Liver (tissue), 9 donors: ENCODE measurements around the gene SCAF11. TPM values are rescaled to one million over a fixed set of nuclear protein-coding genes. Genes with fewer than 3 reads are reported as not detected.

ENCODE experiments used
- DNase-seq: peaks from one replicate; pipeline ENCODE4 v3.0.0-alpha.2; 2017; ENCODE audit warnings: low spot score
- H3K27ac ChIP-seq, 2 donors: one replicate each; pipeline ENCODE4 v1.7.0; 2013; ENCODE audit warnings: inconsistent platforms in 2 of 2, low read length in 2 of 2, control low read depth in 1 of 2, low read depth in 1 of 2, mild to moderate bottlenecking in 1 of 2
- H3K27me3 ChIP-seq, 4 donors: one replicate each; pipeline versions ENCODE4 v1.6.1 to v1.7.0; 2013; ENCODE audit warnings: low read length in 3 of 4, inconsistent platforms in 1 of 4, mild to moderate bottlenecking in 1 of 4, moderate library complexity in 1 of 4; ENCODE audit not compliant: control insufficient read depth in 4 of 4, insufficient read depth in 4 of 4
- H3K36me3 ChIP-seq, 4 donors: one replicate each; pipeline versions ENCODE4 v1.6.1 to v1.7.0; 2013; ENCODE audit warnings: low read length in 3 of 4, mild to moderate bottlenecking in 3 of 4, low read depth in 1 of 4, moderate library complexity in 1 of 4; ENCODE audit not compliant: control insufficient read depth in 4 of 4, insufficient read depth in 3 of 4
- H3K4me1 ChIP-seq, 4 donors: one replicate each; pipeline versions ENCODE4 v1.6.1 to v1.7.0; 2013; ENCODE audit warnings: low read length in 3 of 4, mild to moderate bottlenecking in 3 of 4, moderate library complexity in 1 of 4; ENCODE audit not compliant: control insufficient read depth in 4 of 4, insufficient read depth in 4 of 4
- H3K4me3 ChIP-seq, 3 donors: one replicate each; pipeline versions ENCODE4 v1.6.1 to v1.7.0; 2013; ENCODE audit warnings: low read length in 3 of 3, control low read depth in 1 of 3, low read depth in 1 of 3, mild to moderate bottlenecking in 1 of 3
- H3K9ac ChIP-seq, 2 donors: one replicate each; pipeline ENCODE4 v1.7.0; 2013; ENCODE audit warnings: low read length in 2 of 2, mild to moderate bottlenecking in 2 of 2, moderate library complexity in 2 of 2, control low read depth in 1 of 2, low read depth in 1 of 2
- H3K9me3 ChIP-seq, 4 donors: one replicate each; pipeline versions ENCODE4 v1.6.1 to v1.7.0; 2013; ENCODE audit warnings: low read length in 3 of 4; ENCODE audit not compliant: control insufficient read depth in 4 of 4
- CTCF ChIP-seq: fragments of 150-350 bp; IDR thresholded peaks from 2 replicates; pipeline ENCODE4 v1.5.1; 2017; ENCODE audit warnings: improper control_type of control experiment, low read depth, low read length; ENCODE audit not compliant: missing input control
- EGR1 ChIP-seq, 2 donors: IDR thresholded peaks; 2 replicates each; pipeline ENCODE4 v1.6.1; 2016 to 2018; ENCODE audit warnings: antibody characterized with exemption in 2 of 2, low read depth in 2 of 2
- FOXA1 ChIP-seq: IDR thresholded peaks from 2 replicates; pipeline ENCODE4 v1.6.1; 2016; ENCODE audit warnings: antibody characterized with exemption
- FOXA2 ChIP-seq: IDR thresholded peaks from 2 replicates; pipeline ENCODE4 v1.6.1; 2016; ENCODE audit warnings: antibody characterized with exemption
- GABPA ChIP-seq, 2 donors: IDR thresholded peaks in 1 of 2; conservative IDR thresholded peaks in 1 of 2; 2 replicates each; pipeline ENCODE4 v1.6.1; 2016; ENCODE audit warnings: antibody characterized with exemption in 2 of 2, mild to moderate bottlenecking in 1 of 2, moderate library complexity in 1 of 2
- HNF4A ChIP-seq, 2 donors: conservative IDR thresholded peaks; 2 replicates each; pipeline ENCODE4 v1.6.1; 2016; ENCODE audit warnings: antibody characterized with exemption in 2 of 2, mild to moderate bottlenecking in 2 of 2
- HNF4G ChIP-seq: IDR thresholded peaks from 2 replicates; pipeline ENCODE4 v1.6.1; 2016; ENCODE audit warnings: antibody characterized with exemption
- JUND ChIP-seq, 2 donors: IDR thresholded peaks; 2 replicates each; pipeline ENCODE4 v1.6.1; 2016; ENCODE audit warnings: antibody characterized with exemption in 2 of 2
- NR2F2 ChIP-seq: IDR thresholded peaks from 2 replicates; pipeline ENCODE4 v1.6.1; 2016; ENCODE audit warnings: antibody characterized with exemption
- RXRA ChIP-seq, 2 donors: IDR thresholded peaks; 2 replicates each; pipeline ENCODE4 v1.6.1; 2017 to 2018; ENCODE audit warnings: antibody characterized with exemption in 2 of 2, mild to moderate bottlenecking in 1 of 2
- SP1 ChIP-seq: IDR thresholded peaks from 2 replicates; pipeline ENCODE4 v1.6.1; 2018; ENCODE audit warnings: antibody characterized with exemption, mild to moderate bottlenecking
- TAF1 ChIP-seq: conservative IDR thresholded peaks from 2 replicates; pipeline ENCODE4 v1.6.1; 2016; ENCODE audit warnings: antibody characterized with exemption, mild to moderate bottlenecking
- YY1 ChIP-seq: IDR thresholded peaks from 2 replicates; pipeline ENCODE4 v1.6.1; 2016; ENCODE audit warnings: antibody characterized with exemption, mild to moderate bottlenecking
- ZBTB33 ChIP-seq: IDR thresholded peaks from 2 replicates; pipeline ENCODE4 v1.6.1; 2016; ENCODE audit warnings: antibody characterized with exemption
- WGBS: extraction: QIAGEN DNeasy Blood & Tissue Kit; methylation state at CpG from one replicate; pipeline ENCODE4 v1.1.7; 2013; 5-methylcytosine and 5-hydroxymethylcytosine counted together
- polyA plus RNA-seq, 2 donors: library from polyadenylated mRNA; stranded (reverse) in 1 of 2; unstranded in 1 of 2; fragments of 200-250 nt in 1 of 2; fragments of >200 nt in 1 of 2; fragmentation: Nextera tagmentation in 1 of 2; extraction: Ambion mirVana in 1 of 2; gene quantifications; one replicate each; pipeline versions ENCODE4 v1.2.1 to v1.2.3, GENCODE V29; 2013 to 2015
- total RNA-seq, 2 donors: library from RNA; depleted of rRNA; stranded (reverse); fragments of >200 nt; gene quantifications; one replicate each; pipeline ENCODE4 v1.2.3, GENCODE V29; 2014
- TF ChIP-seq, protein P1 (sequence below): IDR thresholded peaks from 2 replicates; pipeline ENCODE4 v1.6.1; 2016; ENCODE audit warnings: antibody characterized with exemption, mild to moderate bottlenecking
- TF ChIP-seq, protein P2 (sequence below): IDR thresholded peaks from 2 replicates; pipeline ENCODE4 v1.6.1; 2016; ENCODE audit warnings: antibody characterized with exemption
- TF ChIP-seq, protein P3 (sequence below): IDR thresholded peaks from 2 replicates; pipeline ENCODE4 v1.6.1; 2016; ENCODE audit warnings: antibody characterized with exemption
- donor health status: healthy.
- donor health status: healthy.
- donor health status: healthy.
- donor health status: healthy.
- donor health status: healthy.

SCAF11 gene
- total and polyA plus RNA-seq, 4 donors = 15.6 to 80.0 (median 43.9) TPM

DNA sequence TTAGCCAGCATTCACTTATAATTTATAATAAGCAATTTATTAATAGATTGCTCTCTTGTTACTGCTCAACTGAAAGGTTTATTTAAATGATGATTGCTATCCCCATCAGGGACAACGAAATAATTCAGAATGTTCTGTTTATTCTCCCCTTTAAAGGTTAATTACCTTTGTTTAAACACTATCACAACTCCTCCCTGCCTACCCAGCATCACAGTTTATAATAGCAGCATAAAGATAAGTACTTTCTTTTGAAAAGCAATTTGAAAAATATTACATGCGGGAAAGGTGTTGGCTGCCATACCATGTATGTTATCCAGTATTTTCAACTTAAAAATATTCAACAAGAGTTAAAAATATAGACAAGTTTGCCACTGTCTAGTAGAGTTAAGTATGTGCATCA, 30.6 kb downstream of the SCAF11 start:
- Histone ChIP-seq H3K9ac (no peak overlapping the region), H3K9me3 (no peaks in the 10 kb centered on the region), H3K36me3 (peaks cover 2 to 31% (median 8%) of the 10 kb centered on the region in 4 donors), H3K27ac (no peak overlapping the region), H3K4me3 (no peak overlapping the region), H3K27me3 (no peaks in the 10 kb centered on the region), H3K4me1 (no peaks in the 10 kb centered on the region)
- no peak for DNase-seq
- 78% methylated on average over 2 of the region's 2 CpGs for WGBS
- TF ChIP-seq SP1 (no peak), YY1 (no peak), FOXA1 (no peak), CTCF (no peak), RXRA (IDR thresholded peaks at IDR 0.05) (no peak), NR2F2 (no peak), JUND (IDR thresholded peaks at IDR 0.05) (no peak)
- TF ChIP-seq, protein P1, sequence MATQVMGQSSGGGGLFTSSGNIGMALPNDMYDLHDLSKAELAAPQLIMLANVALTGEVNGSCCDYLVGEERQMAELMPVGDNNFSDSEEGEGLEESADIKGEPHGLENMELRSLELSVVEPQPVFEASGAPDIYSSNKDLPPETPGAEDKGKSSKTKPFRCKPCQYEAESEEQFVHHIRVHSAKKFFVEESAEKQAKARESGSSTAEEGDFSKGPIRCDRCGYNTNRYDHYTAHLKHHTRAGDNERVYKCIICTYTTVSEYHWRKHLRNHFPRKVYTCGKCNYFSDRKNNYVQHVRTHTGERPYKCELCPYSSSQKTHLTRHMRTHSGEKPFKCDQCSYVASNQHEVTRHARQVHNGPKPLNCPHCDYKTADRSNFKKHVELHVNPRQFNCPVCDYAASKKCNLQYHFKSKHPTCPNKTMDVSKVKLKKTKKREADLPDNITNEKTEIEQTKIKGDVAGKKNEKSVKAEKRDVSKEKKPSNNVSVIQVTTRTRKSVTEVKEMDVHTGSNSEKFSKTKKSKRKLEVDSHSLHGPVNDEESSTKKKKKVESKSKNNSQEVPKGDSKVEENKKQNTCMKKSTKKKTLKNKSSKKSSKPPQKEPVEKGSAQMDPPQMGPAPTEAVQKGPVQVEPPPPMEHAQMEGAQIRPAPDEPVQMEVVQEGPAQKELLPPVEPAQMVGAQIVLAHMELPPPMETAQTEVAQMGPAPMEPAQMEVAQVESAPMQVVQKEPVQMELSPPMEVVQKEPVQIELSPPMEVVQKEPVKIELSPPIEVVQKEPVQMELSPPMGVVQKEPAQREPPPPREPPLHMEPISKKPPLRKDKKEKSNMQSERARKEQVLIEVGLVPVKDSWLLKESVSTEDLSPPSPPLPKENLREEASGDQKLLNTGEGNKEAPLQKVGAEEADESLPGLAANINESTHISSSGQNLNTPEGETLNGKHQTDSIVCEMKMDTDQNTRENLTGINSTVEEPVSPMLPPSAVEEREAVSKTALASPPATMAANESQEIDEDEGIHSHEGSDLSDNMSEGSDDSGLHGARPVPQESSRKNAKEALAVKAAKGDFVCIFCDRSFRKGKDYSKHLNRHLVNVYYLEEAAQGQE = no peak
- TF ChIP-seq, protein P2, sequence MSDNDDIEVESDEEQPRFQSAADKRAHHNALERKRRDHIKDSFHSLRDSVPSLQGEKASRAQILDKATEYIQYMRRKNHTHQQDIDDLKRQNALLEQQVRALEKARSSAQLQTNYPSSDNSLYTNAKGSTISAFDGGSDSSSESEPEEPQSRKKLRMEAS = no peak

GRCh38 chr12:45959025-45959424, 31.3 kb downstream of the SCAF11 start:
- no peak overlapping the region for H3K27ac ChIP-seq
- H3K9me3 ChIP-seq = no peaks in the 10 kb centered on the region
- H3K27me3 ChIP-seq = no peaks in the 10 kb centered on the region
- TF ChIP-seq SP1 = no peak
- TF ChIP-seq EGR1 (IDR thresholded peaks at IDR 0.05; ENCODE audit: low read depth in 2 of 2) = no peak
- TF ChIP-seq HNF4G = no peak
- no peak for TF ChIP-seq FOXA1
- TF ChIP-seq NR2F2 = no peak
- no peak for TF ChIP-seq TAF1
- TF ChIP-seq, protein P3, sequence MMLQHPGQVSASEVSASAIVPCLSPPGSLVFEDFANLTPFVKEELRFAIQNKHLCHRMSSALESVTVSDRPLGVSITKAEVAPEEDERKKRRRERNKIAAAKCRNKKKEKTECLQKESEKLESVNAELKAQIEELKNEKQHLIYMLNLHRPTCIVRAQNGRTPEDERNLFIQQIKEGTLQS = no peak
- TF ChIP-seq, protein P2 = no peak
- no peak for TF ChIP-seq JUND (IDR thresholded peaks at IDR 0.05)
- TF ChIP-seq GABPA (IDR thresholded peaks at IDR 0.05 in 1 of 2, conservative IDR thresholded peaks at IDR 0.05 in 1 of 2) = no peak
- TF ChIP-seq YY1 = no peak
- no peak for TF ChIP-seq ZBTB33
- TF ChIP-seq FOXA2 = no peak
- TF ChIP-seq RXRA (IDR thresholded peaks at IDR 0.05) = no peak
- no peak for TF ChIP-seq CTCF
- TF ChIP-seq, protein P1 = no peak
- no peak for TF ChIP-seq HNF4A (conservative IDR thresholded peaks at IDR 0.05)
- peaks cover 2 to 31% (median 8%) of the 10 kb centered on the region in 4 donors for H3K36me3 ChIP-seq
- no peak overlapping the region for H3K4me3 ChIP-seq
- WGBS = 97% methylated on average over 5 of the region's 5 CpGs
- no peaks in the 10 kb centered on the region for H3K4me1 ChIP-seq
- no peak for DNase-seq
- H3K9ac ChIP-seq = no peak overlapping the region
